H9 (cell line): Measurements from ENCODE around the gene DTWD1. TPM values are rescaled to one million over a fixed set of nuclear protein-coding genes. Genes with fewer than 3 reads are reported as not detected.

Experiments
- DNase-seq: peaks from one replicate; pipeline ENCODE4 v3.0.0-alpha.2; 2017
- H2AFZ ChIP-seq: one replicate; pipeline ENCODE4 v1.6.1; 2013; ENCODE audit warnings: mild to moderate bottlenecking, low read length, control low read depth, moderate library complexity
- H2AK5ac ChIP-seq: 2 replicates; pipeline ENCODE4 v1.6.1; 2013; ENCODE audit warnings: low read length, control low read depth, mixed read lengths; ENCODE audit not compliant: insufficient read length
- H2BK120ac ChIP-seq: one replicate; pipeline ENCODE4 v1.6.1; 2013; ENCODE audit warnings: low read depth, mild to moderate bottlenecking, low read length, control low read depth, inconsistent platforms; ENCODE audit not compliant: poor library complexity, severe bottlenecking
- H2BK12ac ChIP-seq: 2 replicates; pipeline ENCODE4 v1.6.1; 2013; ENCODE audit warnings: low read length, control low read depth, mixed read lengths, low read depth; ENCODE audit not compliant: insufficient read length
- H2BK15ac ChIP-seq: 2 replicates; pipeline ENCODE4 v1.6.1; 2013; ENCODE audit warnings: low read depth, low read length, control low read depth
- H2BK20ac ChIP-seq: one replicate; pipeline ENCODE4 v1.6.1; 2013; ENCODE audit warnings: low read depth, mild to moderate bottlenecking, low read length, control low read depth, inconsistent platforms; ENCODE audit not compliant: poor library complexity, severe bottlenecking
- H2BK5ac ChIP-seq: 2 replicates; pipeline ENCODE4 v1.6.1; 2013; ENCODE audit warnings: low read length, control low read depth, mixed read lengths; ENCODE audit not compliant: insufficient read length
- H3K14ac ChIP-seq: 2 replicates; pipeline ENCODE4 v1.6.1; 2013; ENCODE audit warnings: low read length, control low read depth; ENCODE audit not compliant: insufficient read depth
- H3K18ac ChIP-seq: 2 replicates; pipeline ENCODE4 v1.6.1; 2013; ENCODE audit warnings: low read depth, mild to moderate bottlenecking, mixed read lengths, low read length, control low read depth; ENCODE audit not compliant: insufficient read length
- H3K23ac ChIP-seq: 2 replicates; pipeline ENCODE4 v1.6.1; 2013; ENCODE audit warnings: low read length, control low read depth, mixed read lengths, low read depth; ENCODE audit not compliant: insufficient read length
- H3K23me2 ChIP-seq: 2 replicates; pipeline ENCODE4 v1.6.1; 2013; ENCODE audit warnings: low read depth, mild to moderate bottlenecking, mixed read lengths, low read length, control low read depth; ENCODE audit not compliant: insufficient read length, poor library complexity, severe bottlenecking
- H3K27ac ChIP-seq: 2 replicates; pipeline ENCODE4 v1.5.1; 2013; ENCODE audit warnings: low read length, control low read depth, mixed read lengths, low read depth; ENCODE audit not compliant: insufficient read length
- H3K27me3 ChIP-seq: 2 replicates; pipeline ENCODE4 v1.6.1; 2013; ENCODE audit warnings: low read length, control low read depth, inconsistent platforms; ENCODE audit not compliant: insufficient read depth
- H3K4ac ChIP-seq: 2 replicates; pipeline ENCODE4 v1.6.1; 2013; ENCODE audit warnings: low read depth, mild to moderate bottlenecking, control low read depth, inconsistent platforms, low read length, moderate library complexity
- H3K4me1 ChIP-seq: 2 replicates; pipeline ENCODE4 v1.6.1; 2013; ENCODE audit warnings: low read length, control low read depth, inconsistent platforms; ENCODE audit not compliant: insufficient read depth
- H3K4me2 ChIP-seq: 2 replicates; pipeline ENCODE4 v1.6.1; 2013; ENCODE audit warnings: low read length, control low read depth, mixed read lengths; ENCODE audit not compliant: insufficient read length, insufficient read depth
- H3K56ac ChIP-seq: 2 replicates; pipeline ENCODE4 v1.6.1; 2013; ENCODE audit warnings: low read depth, mild to moderate bottlenecking, mixed read lengths, low read length, control low read depth; ENCODE audit not compliant: insufficient read length
- H3K79me1 ChIP-seq: 2 replicates; pipeline ENCODE4 v1.6.1; 2013; ENCODE audit warnings: low read depth, mild to moderate bottlenecking, moderate library complexity, low read length, control low read depth, inconsistent platforms; ENCODE audit not compliant: insufficient read depth, poor library complexity, severe bottlenecking
- H3K79me2 ChIP-seq: 2 replicates; pipeline ENCODE4 v1.6.1; 2013; ENCODE audit warnings: low read length, control low read depth, inconsistent platforms; ENCODE audit not compliant: insufficient read depth
- H3K9ac ChIP-seq: 2 replicates; pipeline ENCODE4 v1.6.1; 2013; ENCODE audit warnings: low read length, control low read depth, mixed read lengths; ENCODE audit not compliant: insufficient read length; ENCODE audit errors: extremely low read depth
- H3K9me3 ChIP-seq: one replicate; pipeline ENCODE4 v1.6.1; 2013; ENCODE audit warnings: low read depth, low read length, inconsistent platforms; ENCODE audit not compliant: control insufficient read depth
- H3T11ph ChIP-seq: one replicate; pipeline ENCODE4 v1.6.1; 2013; ENCODE audit warnings: mild to moderate bottlenecking, low read length, control low read depth, inconsistent platforms
- H4K20me1 ChIP-seq: one replicate; pipeline ENCODE4 v1.6.1; 2013; ENCODE audit not compliant: control insufficient read depth, insufficient read length, insufficient read depth
- H4K5ac ChIP-seq: 2 replicates; pipeline ENCODE4 v1.6.1; 2013; ENCODE audit warnings: low read depth, mild to moderate bottlenecking, mixed read lengths, low read length, control low read depth; ENCODE audit not compliant: insufficient read length
- H4K8ac ChIP-seq: replicated peaks from 2 replicates; pipeline ENCODE4 v1.6.1; 2013; ENCODE audit warnings: low read length, control low read depth, mixed read lengths, low read depth; ENCODE audit not compliant: insufficient read length
- H4K91ac ChIP-seq: 2 replicates; pipeline ENCODE4 v1.6.1; 2013; ENCODE audit warnings: low read depth, mild to moderate bottlenecking, moderate library complexity, mixed read lengths, low read length, control low read depth; ENCODE audit not compliant: insufficient read length
- H3K27ac Mint-ChIP-seq, 3 experiments: 2 replicates in 2 of 3; 3 replicates in 1 of 3; pipeline ENCODE4 v1.8.0; 2020 to 2021; ENCODE audit warnings: mixed read lengths in 3 of 3, mild to moderate bottlenecking in 1 of 3, moderate library complexity in 1 of 3
- H3K27me3 Mint-ChIP-seq: 2 replicates; pipeline ENCODE4 v1.8.0; 2021; ENCODE audit warnings: low read depth, mild to moderate bottlenecking, moderate library complexity, mixed read lengths
- H3K36me3 Mint-ChIP-seq, 3 experiments: 2 replicates in 2 of 3; 3 replicates in 1 of 3; pipeline ENCODE4 v1.8.0; 2020 to 2021; ENCODE audit warnings: low read depth in 3 of 3, mixed read lengths in 3 of 3; ENCODE audit not compliant: insufficient read depth in 1 of 3
- H3K4me1 Mint-ChIP-seq, 2 experiments: 2 replicates each; pipeline ENCODE4 v1.8.0; 2020; ENCODE audit warnings: mixed read lengths in 2 of 2
- H3K4me3 Mint-ChIP-seq, 2 experiments: 2 replicates in 1 of 2; 3 replicates in 1 of 2; pipeline ENCODE4 v1.8.0; 2020 to 2021; ENCODE audit warnings: mild to moderate bottlenecking in 2 of 2, mixed read lengths in 2 of 2, moderate library complexity in 1 of 2
- H3K9me3 Mint-ChIP-seq, 2 experiments: 2 replicates in 1 of 2; 3 replicates in 1 of 2; pipeline ENCODE4 v1.8.0; 2020; ENCODE audit warnings: mild to moderate bottlenecking in 2 of 2, mixed read lengths in 2 of 2, moderate library complexity in 1 of 2
- WGBS: extraction: QIAGEN DNeasy Blood & Tissue Kit; methylation state at CpG from one replicate; pipeline ENCODE4 v1.1.7; 2013; ENCODE audit warnings: missing lambda C conversion rate, low lambda C conversion rate, mixed read lengths; ENCODE audit not compliant: insufficient read length; ENCODE audit errors: extremely low coverage; 5-methylcytosine and 5-hydroxymethylcytosine counted together
- total RNA-seq: library from RNA; stranded (reverse); gene quantifications from 2 replicates; pipeline ENCODE4 v1.2.1, GENCODE V29; 2021
- TF ChIP-seq, protein P1 (sequence below): fragments of 200-600 bp; sonication (generic); conservative IDR thresholded peaks from 3 replicates; pipeline ENCODE4 v1.8.0; 2021; ENCODE audit warnings: antibody characterized with exemption, mild to moderate bottlenecking

The DTWD1 gene
- total RNA-seq, 1 experiment from 2014 or later: 26.7 TPM

DNA sequence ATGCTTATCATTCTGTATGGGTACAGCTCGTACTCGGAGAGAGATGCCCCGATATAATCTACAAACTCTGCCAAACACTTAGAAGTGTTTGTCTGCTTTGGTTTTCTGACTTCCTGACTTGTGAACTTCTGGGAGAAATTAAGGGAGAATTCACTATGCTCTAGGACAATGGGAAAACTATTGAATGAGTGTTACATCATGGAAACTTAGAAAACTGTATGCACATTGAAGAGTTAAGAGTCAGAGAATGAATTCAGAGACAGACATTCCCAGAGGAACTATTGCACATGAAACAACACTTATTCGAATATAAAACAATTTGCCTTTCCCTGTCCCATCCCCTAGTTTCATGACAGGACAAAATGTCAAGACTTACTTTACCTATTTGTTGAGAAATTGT is 57.8 kb downstream of the DTWD1 start:
- no peak overlapping the region for H2BK20ac ChIP-seq
- H3K56ac ChIP-seq: no peak overlapping the region
- H2BK5ac ChIP-seq: no peak overlapping the region
- Mint-ChIP-seq H3K9me3 (no peaks in the 10 kb centered on the region), H3K27ac (no peak overlapping the region), H3K4me1 (peaks cover 5 to 9% of the 10 kb centered on the region in 2 experiments), H3K27me3 (no peaks in the 10 kb centered on the region), H3K36me3 (no peaks in the 10 kb centered on the region), H3K4me3 (no peak overlapping the region)
- no peaks in the 10 kb centered on the region for H3K9me3 ChIP-seq
- H3K79me2 ChIP-seq: no peaks in the 10 kb centered on the region
- H2AFZ ChIP-seq: no peak overlapping the region
- H2BK15ac ChIP-seq: no peak overlapping the region
- H3K79me1 ChIP-seq: no peaks in the 10 kb centered on the region
- no peak overlapping the region for H3K14ac ChIP-seq
- H3T11ph ChIP-seq: no peak overlapping the region
- H4K20me1 ChIP-seq: no peaks in the 10 kb centered on the region
- no peak overlapping the region for H2AK5ac ChIP-seq
- no peaks in the 10 kb centered on the region for H3K23me2 ChIP-seq
- H2BK120ac ChIP-seq: no peak overlapping the region
- no peak overlapping the region for H3K18ac ChIP-seq
- TF ChIP-seq, protein P1, sequence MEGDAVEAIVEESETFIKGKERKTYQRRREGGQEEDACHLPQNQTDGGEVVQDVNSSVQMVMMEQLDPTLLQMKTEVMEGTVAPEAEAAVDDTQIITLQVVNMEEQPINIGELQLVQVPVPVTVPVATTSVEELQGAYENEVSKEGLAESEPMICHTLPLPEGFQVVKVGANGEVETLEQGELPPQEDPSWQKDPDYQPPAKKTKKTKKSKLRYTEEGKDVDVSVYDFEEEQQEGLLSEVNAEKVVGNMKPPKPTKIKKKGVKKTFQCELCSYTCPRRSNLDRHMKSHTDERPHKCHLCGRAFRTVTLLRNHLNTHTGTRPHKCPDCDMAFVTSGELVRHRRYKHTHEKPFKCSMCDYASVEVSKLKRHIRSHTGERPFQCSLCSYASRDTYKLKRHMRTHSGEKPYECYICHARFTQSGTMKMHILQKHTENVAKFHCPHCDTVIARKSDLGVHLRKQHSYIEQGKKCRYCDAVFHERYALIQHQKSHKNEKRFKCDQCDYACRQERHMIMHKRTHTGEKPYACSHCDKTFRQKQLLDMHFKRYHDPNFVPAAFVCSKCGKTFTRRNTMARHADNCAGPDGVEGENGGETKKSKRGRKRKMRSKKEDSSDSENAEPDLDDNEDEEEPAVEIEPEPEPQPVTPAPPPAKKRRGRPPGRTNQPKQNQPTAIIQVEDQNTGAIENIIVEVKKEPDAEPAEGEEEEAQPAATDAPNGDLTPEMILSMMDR: no peak
- no peak overlapping the region for H3K27ac ChIP-seq
- H4K5ac ChIP-seq: no peak overlapping the region
- H3K4me1 ChIP-seq: no peaks in the 10 kb centered on the region
- H3K4me2 ChIP-seq: no peak overlapping the region
- no peak for DNase-seq
- no CpG with 5 or more reads among the region's 4 CpGs for WGBS
- H2BK12ac ChIP-seq: no peak overlapping the region
- no peak overlapping the region for H3K4ac ChIP-seq
- H4K8ac ChIP-seq: no peak overlapping the region
- H3K9ac ChIP-seq: no peak overlapping the region
- no peak overlapping the region for H4K91ac ChIP-seq
- no peak overlapping the region for H3K23ac ChIP-seq
- H3K27me3 ChIP-seq: no peaks in the 10 kb centered on the region
